ENCODE measurements around the gene AKTIP. TPM values are rescaled to one million over a fixed set of nuclear protein-coding genes. Genes with fewer than 3 reads are reported as not detected.

The AKTIP gene
- total RNA-seq: 12.4 and 20.6 TPM in 2 replicates

DNA sequence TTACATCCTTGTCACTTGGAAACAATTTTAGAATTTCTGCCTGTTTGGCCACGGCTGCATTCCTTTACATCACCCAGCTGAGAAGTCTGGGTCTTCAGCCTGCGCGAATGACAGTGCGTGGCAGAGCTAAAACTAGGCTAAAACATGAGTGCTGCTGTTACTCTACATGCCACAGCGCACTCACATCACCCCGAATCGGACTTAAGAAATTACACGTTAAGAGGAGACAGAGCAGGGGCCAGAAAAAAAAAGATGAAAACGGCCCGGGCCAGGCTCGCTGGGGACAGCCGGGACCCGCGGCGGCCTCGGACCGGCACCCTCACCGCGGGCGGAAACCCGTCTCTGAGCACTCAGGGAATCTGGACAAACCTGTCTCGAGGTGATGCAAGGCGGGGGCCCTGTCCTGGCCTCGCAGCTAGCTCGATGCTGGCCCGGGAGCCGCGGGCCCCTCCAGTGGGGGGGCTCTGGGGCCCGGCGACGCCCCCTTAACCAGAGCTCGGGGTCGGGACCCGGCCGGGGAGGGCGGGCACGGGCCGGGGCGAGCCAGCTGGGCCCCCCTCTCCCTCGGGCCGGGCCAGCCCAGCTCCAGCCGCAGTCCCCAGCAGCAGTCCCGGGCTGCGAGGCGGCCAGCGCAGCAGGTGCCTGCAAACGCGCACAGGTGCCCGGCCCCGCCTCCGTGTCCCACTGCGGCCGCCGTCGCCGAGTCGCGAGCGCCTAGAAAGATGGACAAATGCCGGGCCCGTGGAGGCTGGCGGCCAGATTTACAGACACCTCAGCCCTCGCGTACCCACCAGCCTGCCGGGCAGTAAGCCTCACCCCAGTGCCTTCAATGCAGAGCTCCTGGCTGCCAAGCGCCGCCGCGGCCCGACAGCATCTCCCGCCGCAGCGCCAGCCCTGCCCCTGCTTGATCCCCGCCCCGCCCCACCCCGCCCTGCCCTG, at the start of gene AKTIP:
Gene AKTIP, minus strand, starts transcription at position 879 of the 939 bp plus-strand sequence. CDS start 2,950 bp downstream, outside the sequence.

Other genes with a start within 250 kb of the AKTIP start
- gene RBL2, start 68.7 kb downstream of the AKTIP start, total RNA-seq: 28.3 and 39.3 TPM in 2 replicates
- gene RPGRIP1L, start 200.7 kb upstream of the AKTIP start, total RNA-seq: 8.4 and 11.5 TPM in 2 replicates
- 81.9 and 82.4 TPM in 2 replicates for gene FTO, start 200.9 kb upstream of the AKTIP start, total RNA-seq